NCI-H446 (cell line): ENCODE data around the gene DGKB.

ENCODE experiments used
- DNase-seq, 2 experiments: peaks; one replicate each; lab custom pipeline; 2025; lab: John Stamatoyannopoulos, UW

Gene DGKB

GRCh38 chr7:14902589-14903067, at the start of gene DGKB:
DGKB (minus strand) TSS chr7:14902751.
- DNase-seq, result peak; percentile 32 to 49

DNA sequence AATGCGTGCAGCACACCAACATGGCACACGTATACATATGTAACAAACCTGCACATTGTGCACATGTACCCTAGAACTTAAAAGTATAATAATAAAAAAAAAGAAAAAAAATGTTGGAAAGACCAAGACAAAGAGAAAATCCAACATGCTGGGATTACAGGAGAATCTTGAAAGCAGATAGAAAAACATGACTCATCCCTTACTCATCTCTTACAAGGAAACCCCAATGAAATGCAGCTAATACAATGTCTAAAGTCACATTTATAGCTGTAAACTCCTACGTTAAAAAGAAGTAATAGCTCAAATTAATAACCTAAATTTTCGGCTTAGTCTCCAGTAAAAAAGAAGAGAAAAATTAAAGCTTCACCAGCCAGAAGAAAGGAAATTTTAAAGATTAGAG, 47.5 kb upstream of the DGKB start:
- no peak for DNase-seq

GRCh38 chr7:14938181-14938580, 35.6 kb upstream of the DGKB start:
- no peak for DNase-seq

- no peak for DNase-seq
These were observed 35.0 kb upstream of the DGKB start for GRCh38 chr7:14937581-14937980.

DNA sequence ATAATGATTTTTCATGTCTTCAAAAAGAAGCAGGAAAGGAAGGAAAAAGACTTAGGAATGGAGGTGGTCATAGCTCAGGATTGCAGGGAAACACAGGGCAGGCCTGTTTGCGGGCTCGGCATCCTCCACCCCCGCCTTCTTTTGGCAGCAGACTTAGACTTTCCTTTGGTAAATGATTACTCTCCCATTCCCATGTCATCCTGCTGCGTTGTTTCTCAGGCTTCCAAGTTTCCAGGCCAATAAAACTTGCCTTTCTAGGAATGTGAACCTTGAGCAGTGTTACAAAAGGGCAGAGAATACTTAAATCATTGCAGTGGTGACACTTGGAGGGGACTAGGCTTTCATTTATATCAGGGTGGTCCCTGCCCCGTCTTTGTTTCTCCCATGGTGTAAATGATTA, 34.0 kb upstream of the DGKB start:
- no peak for DNase-seq

- DNase-seq, result no peak
These were observed 32.3 kb upstream of the DGKB start for GRCh38 chr7:14934839-14935238.

DNA sequence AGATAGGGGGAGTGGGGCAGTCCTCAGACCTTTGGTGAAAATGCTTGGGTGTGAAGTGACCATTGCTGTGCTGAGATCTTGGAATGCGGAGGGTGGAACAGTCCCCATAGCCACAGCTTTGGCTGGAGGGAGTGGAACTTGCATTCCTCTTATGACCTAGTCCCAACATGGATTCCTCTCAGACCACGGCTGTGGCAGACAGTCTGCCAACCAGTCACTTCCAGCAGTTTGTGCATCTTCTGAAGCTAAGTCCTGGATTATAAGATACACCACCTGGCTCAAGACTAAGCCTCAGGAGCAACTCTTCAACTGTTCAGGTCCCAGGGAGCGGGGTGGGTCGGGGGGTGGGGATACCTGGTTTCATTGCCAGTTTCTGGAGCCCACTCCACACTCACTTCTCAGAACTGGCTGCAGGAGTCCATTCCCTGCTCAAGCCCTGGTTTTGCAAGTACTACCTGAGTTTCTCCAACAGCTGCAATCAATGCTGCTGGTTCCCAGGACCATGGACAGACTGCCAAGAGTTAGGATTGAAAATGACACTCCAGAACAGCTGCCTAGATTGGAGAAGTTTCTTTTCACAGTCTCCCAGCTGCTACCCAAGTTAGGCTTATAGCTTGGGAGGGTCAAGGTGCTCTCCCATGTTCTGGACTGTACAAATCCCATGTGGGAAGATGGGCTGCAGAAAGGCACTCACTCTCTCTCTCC, 29.1 kb upstream of the DGKB start:
- DNase-seq, result no peak

GRCh38 chr7:14924398-14924797, 21.8 kb upstream of the DGKB start:
- DNase-seq, result peak in 1 of 2 experiments; percentile 39

DNA sequence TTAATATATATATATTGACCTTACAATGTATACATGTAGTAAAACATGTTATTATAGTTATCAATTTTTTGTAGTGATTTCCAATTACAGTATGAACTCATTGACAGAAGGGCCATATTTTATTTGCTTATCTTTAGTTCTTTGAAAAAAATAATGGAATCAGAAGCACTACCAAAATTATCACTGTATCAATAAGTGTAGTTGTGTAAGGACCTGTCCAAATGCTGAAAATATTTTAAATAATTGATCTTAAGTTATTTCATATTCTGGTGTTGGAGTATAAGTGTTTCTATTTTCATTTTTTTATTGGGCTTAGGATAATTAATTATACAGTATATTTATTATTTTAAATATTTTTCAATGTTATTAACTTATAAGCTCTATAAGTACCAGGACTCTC, 8.5 kb upstream of the DGKB start:
- no peak for DNase-seq

GRCh38 chr7:14908697-14909096, 6.1 kb upstream of the DGKB start:
- no peak for DNase-seq

DNA sequence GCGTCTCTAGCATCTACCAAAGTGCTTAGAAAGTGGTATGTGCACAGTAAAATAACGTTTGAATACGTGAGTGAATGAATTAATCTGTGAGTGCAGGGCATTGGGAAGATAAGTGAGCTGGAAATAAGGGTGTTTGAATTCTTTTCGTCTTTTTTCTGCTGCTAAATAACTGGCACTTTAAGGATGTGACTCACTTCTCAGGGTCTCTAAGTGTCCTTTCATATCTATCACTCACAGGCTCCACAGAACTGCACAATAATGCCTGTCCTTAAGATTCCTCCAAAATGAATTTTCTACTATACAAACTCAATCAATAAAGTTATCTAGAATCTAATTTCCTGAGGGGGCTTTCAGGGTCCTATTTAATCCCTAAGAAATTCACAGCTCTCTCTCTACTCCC, 3.2 kb upstream of the DGKB start:
- DNase-seq, result no peak

DNA sequence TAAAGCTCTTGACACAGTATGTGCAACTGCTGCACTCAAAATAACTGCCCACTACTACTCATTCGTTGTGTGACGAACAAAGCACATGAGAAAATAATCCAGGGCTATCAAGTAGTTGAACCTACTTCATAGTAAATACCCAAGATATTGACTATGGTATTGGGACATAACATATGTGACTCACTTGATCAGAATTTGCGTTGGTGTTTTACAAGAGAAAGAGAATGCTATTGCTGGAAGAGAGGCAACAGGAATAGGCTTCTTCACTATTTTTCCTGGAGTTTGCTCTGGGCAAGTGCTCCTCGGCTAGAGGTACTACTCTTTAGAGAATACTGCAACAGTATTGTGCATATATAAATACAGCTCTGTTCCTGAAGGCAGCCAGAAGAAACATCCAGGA, 2.5 kb downstream of the DGKB start:
- DNase-seq, result peak in 1 of 2 experiments; percentile 14

DNA sequence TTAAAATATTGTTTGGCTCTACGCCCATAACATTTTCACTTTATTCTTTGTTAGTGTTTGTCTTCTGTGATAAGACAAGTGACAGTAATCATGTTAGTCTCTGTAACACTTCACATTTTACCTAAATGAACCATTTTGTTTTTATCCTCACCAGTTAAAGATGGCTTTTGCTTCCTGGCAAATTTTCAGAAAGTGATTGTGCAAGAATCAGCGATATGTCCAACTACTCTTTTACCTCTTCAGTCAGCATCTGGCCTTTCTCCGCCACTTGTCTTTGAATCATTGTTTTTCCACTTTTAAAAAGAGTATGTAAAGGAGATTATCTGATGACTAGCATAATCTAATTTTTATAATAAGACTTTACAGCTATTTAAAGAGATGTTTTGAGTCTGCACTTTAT, 3.5 kb downstream of the DGKB start:
- DNase-seq, result peak; percentile 56 to 80

GRCh38 chr7:14896461-14896860, 6.1 kb downstream of the DGKB start:
- no peak for DNase-seq

- no peak for DNase-seq
These were observed 7.7 kb downstream of the DGKB start for GRCh38 chr7:14894826-14895225.

- DNase-seq, result no peak
These were observed 9.6 kb downstream of the DGKB start for GRCh38 chr7:14892961-14893360.

- no peak for DNase-seq
These were observed 11.3 kb downstream of the DGKB start for GRCh38 chr7:14891289-14891688.

DNA sequence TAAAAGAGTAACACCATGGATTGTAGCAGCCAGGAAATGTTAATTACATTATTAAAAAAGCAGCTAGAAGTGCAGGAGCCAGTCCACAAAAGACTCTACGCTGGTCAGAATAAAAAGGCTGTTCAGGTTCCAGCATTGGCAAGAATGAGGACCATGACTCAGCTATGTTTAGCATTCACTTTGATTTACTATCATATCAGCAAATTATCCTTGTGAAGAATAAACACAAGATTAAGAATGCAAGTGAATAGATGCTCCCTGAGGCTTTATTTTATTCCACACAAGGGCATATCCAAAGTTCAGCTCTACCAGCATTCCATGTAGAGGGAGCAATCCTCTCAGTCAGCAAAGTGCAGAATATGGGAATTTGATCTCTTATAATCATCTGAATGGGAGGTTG, 13.6 kb downstream of the DGKB start:
- DNase-seq, result no peak

- DNase-seq, result no peak
These were observed 16.0 kb downstream of the DGKB start for GRCh38 chr7:14886533-14886932.

GRCh38 chr7:14875941-14876587, 26.5 kb downstream of the DGKB start:
- no peak for DNase-seq

DNA sequence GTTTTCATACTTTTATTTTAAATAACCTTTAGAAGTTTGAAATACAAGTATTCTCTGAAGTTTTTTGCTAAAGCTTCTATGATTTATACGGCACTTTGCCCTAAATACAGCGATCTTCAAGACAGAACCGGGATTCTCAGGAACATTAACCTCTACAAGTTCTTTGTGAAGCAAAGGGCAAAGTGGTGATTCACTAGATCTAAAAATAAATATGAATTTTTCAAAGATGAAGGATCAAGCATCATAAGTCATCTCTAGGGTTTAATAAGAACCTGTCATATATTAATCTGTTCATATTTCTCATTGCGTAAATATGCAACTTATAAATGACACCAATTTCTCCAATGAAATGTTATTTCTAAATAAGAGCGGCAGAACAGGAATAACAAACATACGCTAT, 30.7 kb downstream of the DGKB start:
- DNase-seq, result no peak

DNA sequence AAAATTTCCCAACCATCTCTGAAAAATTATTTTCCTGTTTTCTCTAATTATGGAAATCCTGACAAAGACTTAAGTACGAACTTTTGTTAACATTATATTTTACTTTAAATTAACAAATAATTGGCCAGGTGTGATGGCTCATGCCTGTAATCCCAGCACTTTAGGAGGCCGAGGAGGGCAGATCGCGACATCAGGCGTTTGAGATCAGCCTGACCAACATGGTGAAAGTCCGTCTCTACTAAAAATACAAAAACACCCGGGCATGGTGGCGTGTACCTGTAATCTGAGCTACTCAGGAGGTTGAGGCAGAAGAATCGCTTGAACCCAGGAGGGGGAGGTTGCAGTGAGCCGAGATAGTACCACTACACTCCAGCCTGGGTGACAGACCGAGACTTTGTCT, 32.2 kb downstream of the DGKB start:
- no peak for DNase-seq

GRCh38 chr7:14868937-14869336, 33.6 kb downstream of the DGKB start:
- DNase-seq, result no peak

DNA sequence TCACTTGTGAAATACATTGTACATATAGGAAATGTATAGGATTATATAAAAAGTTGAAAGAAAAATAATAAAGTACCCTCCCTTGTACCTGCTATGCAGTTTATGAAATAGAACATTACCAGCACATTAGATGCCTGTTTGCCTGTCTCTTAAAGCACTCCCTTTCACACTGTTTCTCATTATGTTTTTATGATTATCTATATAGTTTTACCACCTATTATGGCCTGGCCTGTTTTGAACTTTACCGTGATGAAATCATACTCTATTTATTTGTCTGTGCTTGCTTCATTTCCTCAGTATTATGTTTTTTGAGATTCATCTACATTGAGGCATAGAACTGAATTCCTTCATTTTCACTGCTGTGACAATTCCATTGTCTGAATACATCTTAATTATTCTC, 41.1 kb downstream of the DGKB start:
- DNase-seq, result no peak
